HG02852 (cell line): ENCODE results near the gene C1GALT1C1L.
"Not testable (repeated sequence)": the region's sequence is repeated elsewhere in the genome, so short reads cannot be mapped to it uniquely, and the experiment has no call there.

Experiments used
- ATAC-seq: cut with Tn5 transposase; IDR thresholded peaks from one replicate; pipeline ENCODE4 v1.9.1; 2021; ENCODE audit warnings: mild to moderate bottlenecking, moderate library complexity; ENCODE audit not compliant: unreplicated experiment

C1GALT1C1L gene

DNA sequence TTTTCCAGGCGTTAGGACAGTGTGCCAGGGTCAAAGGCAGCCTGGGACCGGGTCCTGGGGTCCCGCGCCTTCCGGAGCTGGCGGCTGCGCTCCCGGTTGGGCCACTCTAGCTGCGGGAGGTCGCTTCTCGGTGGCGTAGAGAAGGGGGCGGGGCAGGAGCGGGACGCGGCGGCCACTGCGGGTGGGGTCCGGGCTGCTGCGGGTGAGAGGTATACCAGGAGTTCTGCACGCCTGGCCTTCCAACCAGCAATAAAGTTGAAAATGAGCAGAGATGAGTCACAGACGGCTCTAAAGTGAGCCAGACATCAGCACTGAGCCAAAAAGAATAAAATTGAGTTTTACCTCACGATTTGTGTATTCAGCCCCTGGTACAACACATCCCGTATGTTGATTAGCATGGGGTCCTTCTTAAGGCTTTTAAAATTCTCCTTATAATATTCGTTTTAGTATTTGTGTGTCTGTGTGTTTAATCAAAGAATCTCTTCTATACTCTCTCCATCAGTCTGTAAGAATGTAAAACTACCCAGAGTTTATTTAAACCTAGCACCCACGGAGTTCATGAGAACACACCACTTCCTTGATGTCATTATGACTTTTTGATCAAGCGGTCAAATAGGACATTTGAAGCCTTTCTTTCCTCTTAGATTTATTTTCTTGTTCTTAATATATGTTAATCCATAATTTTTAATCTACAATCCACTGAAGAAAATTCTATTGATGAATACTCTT is at the start of gene C1GALT1C1L:
Gene C1GALT1C1L (minus strand): TSS at position 108 of the 729 bp plus-strand sequence. CDS start 107 bp downstream, at position 1.
- no peak for ATAC-seq

DNA sequence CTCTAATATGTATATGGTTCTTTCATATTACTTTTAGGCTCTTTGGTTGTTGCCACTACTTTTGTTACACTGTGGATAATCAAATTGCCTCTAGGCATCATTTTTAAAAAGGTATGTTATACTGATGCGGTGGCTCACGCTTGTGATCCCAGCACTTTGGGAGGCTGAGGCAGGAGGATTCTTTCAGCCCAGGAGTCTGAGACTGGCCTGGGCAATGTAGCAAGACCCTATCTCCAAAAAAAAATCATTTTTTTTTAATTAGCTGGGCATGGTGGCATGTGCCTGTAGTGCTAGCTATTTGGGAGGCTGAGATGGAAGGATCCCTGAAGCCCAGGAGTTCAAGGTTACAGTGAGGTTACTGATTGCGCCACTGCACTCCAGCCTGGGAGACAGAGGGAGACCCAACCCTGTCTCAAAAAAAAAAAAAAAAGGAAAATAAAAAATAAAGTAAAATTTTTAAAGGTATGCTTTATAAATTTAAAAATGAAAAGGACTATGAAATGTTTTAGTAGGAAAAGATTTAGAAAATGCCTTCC is 49.5 kb upstream of the C1GALT1C1L start:
- no peak for ATAC-seq

DNA sequence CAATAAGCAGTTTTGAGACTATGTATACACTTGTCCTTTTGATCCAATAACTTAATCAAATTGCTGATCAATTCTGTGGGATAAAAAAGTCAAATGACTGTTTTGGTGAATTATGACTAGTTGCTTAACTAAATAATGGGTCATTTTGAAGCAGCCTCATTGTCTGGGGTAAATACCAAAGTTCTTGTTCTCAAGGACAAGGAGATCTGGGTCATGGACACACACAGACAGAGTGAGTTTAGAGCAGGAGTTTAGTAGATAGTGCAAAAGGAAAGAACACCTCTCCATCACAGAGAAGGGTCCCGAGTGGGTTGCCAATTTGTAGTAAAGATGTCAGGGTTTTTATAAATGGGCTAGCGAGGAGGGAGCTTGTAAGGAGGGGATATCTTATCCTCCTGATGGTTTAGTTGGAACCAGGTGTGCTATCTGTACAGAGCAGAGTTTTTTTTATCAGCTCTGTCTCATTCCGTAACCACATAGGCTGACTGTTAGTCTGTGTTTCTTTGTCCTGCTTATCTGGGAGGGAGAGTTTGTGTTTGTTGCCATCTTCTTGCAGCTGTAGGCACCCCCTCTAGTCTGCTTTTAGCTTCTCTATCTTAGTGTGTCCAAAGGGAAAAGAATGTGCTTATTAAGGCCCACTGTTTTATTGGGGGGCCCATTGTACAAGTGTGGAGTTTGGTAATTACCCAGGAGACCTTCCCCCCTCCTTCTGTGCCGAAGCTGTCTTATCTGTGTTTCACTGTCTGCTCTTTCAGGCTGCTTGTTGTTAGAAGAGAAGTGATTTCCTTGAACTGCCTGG is 48.7 kb upstream of the C1GALT1C1L start:
- no peak for ATAC-seq

DNA sequence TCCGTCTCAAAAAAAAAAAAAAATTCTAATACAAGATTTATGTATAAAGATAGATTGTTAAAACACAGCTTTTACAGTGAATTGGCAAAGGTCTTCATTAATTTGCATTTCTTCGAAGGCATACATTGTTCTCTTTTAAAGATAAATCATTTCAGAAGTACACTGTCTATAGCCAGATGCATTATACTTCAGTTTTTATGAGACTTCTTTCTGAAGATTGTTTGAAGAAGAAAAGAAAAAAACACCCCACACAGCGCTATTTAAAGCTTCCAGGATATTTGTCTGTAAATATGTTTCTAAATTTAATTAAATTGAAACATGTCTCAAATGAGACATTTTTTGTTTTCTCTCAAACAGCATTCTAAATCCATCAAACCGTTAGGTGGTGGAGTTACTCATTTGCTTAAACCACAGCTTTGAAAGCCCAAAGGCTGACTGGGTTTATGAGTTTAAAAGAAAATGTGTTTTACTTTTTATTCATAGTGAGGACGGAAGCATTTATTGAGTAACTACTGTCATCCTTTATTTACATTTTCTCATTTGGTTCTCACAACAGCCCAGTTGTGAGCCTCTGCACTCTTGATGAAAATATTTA is 42.4 kb upstream of the C1GALT1C1L start:
- ATAC-seq: peak; percentile 86

DNA sequence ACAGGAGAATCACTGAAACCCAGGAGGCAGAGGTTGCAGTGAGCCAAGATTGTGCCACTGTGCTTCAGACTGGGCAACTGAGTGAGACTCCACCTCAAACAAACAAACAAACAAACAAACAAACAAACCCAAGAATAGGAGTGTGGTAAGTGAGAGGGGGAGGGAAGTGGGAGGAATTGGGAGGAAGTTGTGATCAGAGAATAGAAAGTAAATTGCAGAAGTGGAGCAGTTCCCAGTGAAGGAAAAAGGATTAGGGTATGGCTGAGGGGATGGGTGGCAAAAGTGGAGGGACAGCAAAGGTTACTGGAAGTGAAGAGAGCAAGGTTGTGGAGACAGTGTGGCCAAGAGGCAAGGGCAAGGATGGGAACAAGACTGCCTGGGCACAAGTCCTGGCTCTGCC is 41.1 kb upstream of the C1GALT1C1L start:
- no peak for ATAC-seq

DNA sequence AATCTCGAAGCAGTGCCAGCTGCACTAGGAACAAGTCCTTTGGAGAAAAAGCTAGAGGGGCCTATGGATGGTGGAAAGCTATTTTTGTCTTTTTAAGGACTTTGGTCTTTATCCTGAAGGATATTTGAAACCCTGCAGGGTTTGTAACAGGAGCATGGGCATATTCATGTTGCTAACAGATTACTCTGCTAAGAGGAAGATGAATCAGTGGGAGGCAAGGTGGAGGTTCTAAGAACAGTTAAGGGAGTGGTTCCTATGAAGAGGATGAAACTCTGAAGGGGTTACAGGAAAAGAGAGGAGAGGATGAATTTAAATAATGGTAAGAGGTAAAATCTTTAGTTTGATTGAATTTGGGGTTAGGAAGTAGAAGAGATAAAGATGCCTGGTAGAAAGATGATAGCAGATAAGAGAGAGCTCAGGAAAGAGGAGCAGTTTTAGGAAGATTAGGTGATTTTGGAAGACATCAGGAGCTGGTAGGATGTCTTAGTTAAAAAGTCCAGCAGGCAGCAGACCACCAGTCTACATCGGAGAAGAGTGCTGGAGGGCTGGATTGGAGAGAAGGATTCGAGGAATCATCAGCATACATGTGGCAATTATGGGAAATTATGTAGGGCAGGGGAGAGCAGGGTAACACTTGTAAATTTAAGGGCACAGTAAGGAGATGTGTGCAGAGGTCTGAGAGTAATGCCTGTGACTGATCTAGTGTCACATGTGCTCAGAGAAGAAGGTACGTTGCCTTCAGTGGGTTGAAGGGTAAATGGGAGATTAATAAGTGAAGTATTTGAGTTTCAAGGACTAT is 39.3 kb upstream of the C1GALT1C1L start:
- ATAC-seq: no peak

DNA sequence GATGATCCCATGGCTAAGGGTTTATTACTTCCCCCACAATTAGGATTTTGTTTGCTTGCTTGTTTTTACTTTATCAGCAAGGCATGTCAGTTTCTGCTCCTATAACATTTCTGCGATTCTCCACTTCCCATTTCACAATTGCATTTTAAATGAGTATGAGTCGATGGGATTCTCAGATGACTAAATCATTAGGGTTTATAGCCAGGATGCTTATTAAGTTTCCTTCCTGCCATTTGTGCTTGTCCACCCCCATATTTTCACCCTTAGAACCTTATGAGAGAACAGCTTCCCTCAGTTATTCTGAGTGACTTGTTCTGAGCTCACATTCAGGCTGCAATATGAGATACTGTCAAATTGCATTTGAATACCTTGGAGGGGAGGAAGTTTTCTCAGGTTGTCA is 37.9 kb upstream of the C1GALT1C1L start:
- ATAC-seq: no peak

DNA sequence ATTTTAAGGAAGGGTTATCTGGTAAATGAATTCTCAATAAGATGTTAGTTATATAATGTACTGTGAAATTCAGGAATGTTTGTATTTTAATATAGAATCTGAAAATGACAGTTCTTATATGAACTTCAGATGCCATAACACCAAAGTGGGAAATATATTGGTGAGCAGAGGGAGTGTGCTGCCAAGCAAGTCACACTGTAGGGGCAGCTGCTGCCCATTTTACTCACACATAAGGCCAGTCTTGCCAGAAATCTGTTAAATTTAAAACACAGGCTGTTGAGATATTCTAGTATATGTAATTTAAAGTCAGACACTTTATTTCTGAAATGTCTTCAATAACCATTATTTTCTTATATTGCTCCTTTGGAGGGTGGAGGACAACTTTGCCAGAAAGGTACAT is 34.6 kb upstream of the C1GALT1C1L start:
- no peak for ATAC-seq

DNA sequence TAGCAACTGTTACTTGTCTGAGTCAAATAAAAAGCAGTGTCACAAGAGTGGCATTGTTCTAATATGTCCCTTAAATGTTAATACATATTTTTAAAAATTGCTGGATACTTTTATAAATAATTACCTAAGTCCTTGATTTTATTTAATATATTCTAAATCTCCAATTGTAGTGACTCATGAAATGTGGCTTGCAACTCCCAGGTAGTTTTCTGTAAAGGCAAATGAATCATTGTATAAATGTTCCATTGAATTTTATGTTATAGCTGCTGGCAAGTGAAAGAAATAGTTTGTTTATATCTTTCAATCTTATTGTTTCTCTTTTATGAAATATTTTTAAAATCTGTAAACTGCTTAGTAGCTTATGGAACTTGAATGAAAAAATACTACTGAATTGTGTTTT is 32.7 kb upstream of the C1GALT1C1L start:
- no peak for ATAC-seq

DNA sequence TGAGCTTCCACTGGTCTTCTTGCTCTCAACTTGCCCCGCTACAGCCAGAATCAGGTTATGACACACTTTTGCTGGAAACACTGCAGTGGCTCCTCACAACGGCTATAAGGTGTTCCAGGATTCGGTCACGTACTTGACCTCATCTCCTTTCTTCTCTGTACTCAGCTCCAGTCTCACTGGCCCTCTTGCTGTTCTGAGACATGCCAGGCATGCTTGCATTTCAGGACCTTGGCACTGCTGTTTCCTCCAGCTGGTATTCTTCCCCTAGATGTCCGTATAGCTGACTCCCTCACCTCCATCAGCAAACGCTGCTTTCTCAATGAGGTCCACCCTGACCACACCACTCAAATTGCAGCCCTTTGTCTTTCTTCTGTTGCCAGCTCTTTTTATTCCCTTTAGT is 31.9 kb upstream of the C1GALT1C1L start:
- ATAC-seq: no peak

DNA sequence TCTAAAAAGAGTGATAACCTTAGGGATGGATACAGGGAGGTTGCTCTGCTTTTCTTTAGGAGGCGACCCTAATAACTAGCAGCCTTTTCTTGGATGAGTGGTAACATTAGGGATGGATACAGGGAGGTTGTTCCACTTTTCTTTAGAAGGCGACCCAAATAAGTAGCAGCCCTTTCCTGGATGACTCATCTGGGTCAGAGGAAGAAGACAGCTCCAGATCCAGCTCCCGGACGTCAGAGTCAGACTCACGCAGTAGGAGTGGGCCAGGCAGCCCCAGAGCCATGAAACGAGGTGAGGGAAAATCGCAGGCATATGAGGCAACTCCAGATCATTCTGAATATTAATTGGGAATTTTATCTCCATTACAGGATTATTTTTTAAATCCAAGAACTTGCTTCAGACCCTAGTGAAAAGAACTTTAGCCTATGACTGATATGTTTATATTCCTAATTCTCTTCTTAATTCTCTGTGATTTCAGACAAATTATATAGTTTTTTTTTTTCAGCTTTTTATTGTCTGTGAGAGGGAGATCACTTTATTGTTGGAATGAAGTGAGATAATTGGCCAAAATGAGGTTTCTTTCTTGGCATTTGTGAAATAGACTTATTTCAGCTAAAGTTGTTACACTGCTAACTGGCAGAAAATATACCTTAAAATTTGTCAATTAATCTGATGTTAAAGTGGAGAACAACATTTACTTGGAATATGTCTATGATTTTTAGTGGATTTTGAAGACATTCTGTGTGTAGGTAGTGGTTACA is 31.2 kb upstream of the C1GALT1C1L start:
- no peak for ATAC-seq

DNA sequence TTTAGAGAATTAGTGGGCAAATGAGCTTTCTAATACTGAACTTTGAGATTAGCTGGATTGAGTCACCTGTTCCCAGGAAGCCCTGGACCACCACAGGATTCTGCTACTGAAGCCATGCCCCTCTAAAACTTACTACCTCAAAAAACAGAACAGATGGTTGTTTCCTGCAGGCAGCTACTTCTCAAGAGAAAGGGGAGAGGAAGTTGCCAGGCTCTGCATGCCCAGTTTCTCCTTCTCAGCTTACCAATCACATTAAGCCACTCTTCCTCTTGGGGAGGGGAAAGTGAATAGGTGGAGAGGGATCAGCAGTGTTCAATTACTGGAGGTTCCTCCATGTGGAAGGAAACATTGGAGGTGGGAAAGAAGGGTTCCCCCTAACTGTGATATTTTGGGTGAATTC is 24.9 kb upstream of the C1GALT1C1L start:
- ATAC-seq: no peak

DNA sequence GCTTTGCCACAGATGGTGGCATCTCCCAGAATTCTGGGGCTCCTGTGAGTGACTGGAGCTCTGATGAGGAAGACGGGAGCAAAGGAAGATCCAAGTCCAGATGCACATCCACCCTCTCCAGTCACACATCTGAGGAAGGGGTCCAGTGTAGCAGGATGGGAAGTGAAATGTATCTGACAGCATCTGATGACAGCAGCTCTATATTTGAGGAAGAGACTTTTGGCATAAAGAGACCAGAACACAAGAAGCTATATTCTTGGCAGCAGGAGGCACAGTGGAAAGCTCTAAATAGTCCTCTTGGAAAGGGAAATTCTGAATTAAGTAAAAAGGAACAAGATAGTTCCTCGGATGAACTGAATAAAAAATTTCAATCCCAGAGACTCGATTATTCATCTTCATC is 23.5 kb upstream of the C1GALT1C1L start:
- no peak for ATAC-seq

DNA sequence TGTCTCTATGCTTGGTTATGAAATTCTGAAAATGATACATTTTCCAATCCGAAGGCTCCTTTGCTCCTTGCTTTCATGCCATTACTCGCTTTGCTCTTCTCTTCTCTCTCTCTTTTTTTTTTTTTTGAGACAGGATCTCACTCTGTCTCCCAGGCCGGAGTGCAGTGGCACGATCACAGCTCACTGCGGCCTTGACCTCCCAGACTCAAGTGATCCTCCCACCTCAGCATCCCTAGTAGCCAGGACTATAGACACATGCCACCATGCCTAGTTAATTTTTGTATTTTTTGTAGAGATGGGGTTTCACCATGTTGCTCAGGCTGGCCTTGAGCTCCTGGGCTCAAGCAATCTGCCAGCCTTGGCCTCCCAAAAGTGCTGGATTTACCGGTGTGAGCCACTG is 21.9 kb upstream of the C1GALT1C1L start:
- ATAC-seq: not testable (repeated sequence)

DNA sequence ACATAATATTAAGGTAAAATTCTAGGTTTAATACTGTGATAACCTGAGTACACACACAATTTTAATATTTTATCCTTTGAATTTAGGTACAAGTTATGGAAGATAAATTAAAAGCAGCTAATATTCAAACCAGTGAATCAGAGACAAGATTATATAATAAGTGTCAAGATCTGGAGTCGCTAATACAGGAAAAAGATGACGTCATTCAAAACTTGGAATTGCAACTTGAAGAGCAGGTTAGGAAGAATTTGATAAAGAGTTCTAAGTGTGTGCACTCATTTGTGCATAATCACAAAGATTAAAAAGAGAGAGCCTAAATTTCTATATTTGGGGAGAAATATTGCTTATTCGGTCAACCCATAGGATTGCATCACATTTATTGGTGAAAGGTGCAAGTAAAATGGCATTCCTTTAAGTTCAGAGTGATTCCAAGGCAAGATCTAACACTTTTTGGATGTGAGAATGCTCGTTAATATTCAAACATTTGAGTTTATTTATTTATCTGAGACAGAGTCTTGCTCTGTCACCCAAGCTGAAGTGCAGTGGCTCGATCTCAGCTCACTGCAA is 16.3 kb upstream of the C1GALT1C1L start:
- ATAC-seq: no peak

DNA sequence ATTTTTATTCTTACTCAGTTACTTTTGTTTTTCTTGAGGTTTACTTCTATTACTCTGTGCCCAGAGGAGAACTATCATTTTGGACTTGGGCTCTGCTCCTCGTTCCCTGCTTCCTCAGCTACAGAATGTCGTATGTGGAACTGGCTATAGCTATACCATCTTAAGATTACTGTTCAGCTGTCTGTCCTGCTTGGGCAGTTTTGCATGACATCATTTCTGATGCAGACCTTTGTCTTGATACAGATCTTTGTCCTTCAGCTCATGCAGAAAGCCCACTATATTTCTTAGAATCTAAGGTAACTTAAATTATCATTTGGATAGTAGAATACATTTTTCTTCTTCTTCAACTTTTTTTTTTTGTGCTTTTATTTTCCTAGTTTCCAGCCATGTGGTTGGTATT is 13.8 kb upstream of the C1GALT1C1L start:
- no peak for ATAC-seq

DNA sequence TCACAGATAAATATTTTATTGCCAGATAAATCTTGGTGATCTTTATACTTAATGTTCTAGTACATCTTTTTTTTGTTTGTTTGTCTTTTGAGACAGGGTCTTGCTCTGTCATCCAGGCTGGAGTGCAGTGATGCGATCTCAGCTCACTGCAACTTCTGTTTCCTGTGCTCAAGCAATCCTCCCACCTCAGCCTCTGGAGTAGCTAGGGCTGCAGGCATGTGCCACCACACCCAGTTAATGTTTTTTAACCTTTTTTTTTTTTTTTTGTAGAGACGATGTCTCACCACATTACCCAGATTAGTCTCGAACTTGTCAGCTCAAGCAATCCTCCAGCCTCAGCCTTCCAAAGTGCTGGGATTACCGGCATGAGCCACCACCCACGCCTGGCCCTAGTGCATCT is 9.1 kb upstream of the C1GALT1C1L start:
- no peak for ATAC-seq

DNA sequence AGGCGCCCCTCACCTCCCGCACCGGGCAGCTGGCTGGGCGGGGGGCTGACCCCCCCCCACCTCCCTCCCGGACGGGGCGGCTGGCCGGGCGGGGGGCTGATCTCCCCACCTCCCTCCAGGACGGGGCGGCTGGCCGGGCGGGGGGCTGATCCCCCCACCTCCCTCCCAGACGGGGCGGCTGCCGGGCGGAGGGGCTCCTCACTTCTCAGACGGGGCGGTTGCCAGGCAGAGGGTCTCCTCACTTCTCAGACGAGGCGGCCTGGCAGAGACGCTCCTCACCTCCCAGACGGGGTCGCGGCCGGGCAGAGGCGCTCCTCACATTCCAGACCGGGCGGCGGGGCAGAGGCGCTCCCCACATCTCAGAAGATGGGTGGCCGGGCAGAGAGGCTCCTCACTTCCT is 1.6 kb upstream of the C1GALT1C1L start:
- ATAC-seq: not testable (repeated sequence)

DNA sequence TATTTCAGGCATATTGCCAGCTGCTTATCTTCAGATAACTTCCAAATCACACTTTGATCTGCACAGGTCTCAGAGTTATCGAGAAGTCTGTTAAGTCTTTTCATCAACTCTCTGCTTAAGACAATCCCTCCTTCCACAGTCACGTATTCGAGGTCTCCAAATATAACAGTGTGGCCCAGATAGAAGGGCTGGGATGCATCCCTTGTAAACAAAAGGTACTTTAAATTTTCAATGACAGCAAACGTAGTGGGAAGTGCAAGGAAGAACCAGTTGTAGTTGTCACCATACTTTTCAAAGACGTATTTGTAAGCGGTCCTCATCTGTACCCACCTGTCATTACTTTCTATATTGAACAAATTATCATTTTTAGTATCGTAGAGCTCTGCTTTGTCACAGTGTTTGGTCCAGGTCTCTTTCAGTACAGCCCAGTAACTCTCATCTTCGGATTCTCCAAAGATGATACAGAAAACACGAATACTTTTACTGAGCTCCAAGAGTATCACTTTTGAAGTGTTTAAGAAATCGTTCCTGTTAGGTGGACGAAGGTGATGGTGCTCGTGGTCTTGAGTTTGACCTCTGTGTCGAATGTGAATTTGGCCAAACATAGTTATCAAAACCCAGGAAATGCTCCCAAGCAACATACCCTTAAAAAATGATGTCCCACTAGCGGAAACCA is 445 bp downstream of the C1GALT1C1L start:
- no peak for ATAC-seq
